Fibroblast of villous mesenchyme (primary cell): Measurements from ENCODE around the gene KLHL7. TPM values are rescaled to one million over a fixed set of nuclear protein-coding genes. Genes with fewer than 3 reads are reported as not detected.

ENCODE experiments used
- DNase-seq: peaks from one replicate; pipeline ENCODE4 v3.0.0-alpha.2; 2010; ENCODE audit warnings: low read depth
- H3K4me3 ChIP-seq: 2 replicates; pipeline ENCODE4 v1.5.1; 2011; ENCODE audit warnings: low read depth, mild to moderate bottlenecking, low read length
- total RNA-seq: library from RNA; depleted of rRNA; stranded (reverse); fragments of >200 nt; gene quantifications from 2 replicates; pipeline ENCODE4 v1.2.3, GENCODE V29; 2012
- TF ChIP-seq, protein P1 (sequence below): IDR thresholded peaks from 2 replicates; pipeline ENCODE4 v1.5.1; 2012; ENCODE audit warnings: low read depth, mild to moderate bottlenecking, low read length; ENCODE audit not compliant: insufficient read depth

Gene KLHL7
- total RNA-seq, 1 donor: 27.6 TPM

DNA sequence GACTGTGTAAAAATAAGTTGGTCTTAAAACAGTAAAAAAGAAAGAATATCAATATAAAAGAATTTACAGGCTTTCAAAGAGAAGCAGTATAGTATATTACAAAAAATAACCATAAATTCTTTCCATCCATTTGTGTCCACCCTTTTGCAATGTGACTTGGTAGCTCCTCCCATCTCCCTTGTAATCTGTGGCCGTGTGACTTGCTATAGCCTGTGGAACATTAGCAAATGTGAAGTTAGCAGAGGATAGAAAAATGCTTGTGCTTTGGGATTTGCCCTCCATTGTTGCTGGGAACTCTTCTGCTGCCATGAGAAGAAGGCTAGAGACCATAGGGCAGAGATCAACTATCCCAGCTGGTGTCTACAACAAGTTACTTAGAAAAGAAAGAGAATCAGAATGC lies 30.2 kb downstream of the KLHL7 start:
- DNase-seq: no peak
- TF ChIP-seq, protein P1, sequence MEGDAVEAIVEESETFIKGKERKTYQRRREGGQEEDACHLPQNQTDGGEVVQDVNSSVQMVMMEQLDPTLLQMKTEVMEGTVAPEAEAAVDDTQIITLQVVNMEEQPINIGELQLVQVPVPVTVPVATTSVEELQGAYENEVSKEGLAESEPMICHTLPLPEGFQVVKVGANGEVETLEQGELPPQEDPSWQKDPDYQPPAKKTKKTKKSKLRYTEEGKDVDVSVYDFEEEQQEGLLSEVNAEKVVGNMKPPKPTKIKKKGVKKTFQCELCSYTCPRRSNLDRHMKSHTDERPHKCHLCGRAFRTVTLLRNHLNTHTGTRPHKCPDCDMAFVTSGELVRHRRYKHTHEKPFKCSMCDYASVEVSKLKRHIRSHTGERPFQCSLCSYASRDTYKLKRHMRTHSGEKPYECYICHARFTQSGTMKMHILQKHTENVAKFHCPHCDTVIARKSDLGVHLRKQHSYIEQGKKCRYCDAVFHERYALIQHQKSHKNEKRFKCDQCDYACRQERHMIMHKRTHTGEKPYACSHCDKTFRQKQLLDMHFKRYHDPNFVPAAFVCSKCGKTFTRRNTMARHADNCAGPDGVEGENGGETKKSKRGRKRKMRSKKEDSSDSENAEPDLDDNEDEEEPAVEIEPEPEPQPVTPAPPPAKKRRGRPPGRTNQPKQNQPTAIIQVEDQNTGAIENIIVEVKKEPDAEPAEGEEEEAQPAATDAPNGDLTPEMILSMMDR: no peak
- H3K4me3 ChIP-seq: no peak overlapping the region

DNA sequence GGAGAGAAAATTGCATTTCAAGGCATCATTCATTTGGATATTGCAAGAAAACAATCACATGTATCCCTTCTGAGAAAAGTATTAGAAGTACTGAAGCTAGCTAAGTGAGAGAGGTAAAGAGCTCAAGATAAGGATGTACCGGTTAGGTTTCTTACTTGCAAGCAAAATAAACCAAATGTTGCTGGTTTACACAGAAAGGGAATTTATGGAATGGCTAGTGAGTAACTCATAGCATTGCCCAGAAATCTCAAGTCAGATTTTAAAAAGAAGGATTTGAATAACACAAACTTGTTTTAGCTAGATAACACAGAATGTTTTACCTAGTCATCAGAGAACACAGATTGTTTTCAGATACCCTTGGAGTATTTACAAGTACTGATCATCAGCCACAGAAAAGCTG lies 30.6 kb downstream of the KLHL7 start:
- H3K4me3 ChIP-seq: no peak overlapping the region
- TF ChIP-seq, protein P1: no peak
- peak; percentile 11 for DNase-seq

DNA sequence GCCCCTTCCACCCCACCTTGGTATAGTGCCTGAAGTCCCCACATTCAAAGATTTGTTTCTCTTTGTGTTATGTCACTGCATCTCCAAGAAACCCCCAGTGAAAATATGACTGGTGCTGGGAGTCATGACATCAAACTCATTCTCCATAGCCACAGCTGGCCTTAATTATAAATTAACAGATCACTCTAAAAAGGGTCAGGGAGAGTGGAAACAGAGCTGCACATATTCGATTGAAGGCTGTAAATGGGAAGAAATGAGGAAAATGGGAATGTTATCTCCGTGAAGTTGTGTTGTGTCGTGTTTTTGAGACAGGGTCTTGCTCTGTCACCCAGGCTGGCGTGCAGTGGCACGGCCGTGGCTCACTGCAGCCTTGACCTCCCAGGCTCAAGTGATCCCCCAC lies 52.1 kb downstream of the KLHL7 start:
- H3K4me3 ChIP-seq: no peak overlapping the region
- no peak for DNase-seq
- TF ChIP-seq, protein P1: no peak

DNA sequence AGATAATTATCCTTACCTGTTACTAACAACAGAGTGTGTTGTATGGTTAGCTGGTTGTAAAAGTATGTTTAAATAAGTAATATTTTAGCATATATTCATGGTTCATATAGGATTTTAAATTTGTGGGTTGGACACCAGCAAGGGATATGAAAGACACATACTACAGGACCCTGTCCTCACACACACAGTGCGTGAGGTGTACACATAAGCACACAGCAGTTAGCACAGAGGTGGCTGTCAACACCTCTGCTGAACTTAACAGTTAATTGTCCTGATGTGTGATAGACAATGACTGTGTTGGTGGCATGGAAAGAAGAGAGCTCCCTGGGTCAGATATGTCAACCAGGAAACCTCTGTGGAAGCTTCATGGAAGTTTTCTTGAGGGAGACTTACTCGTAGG lies 53.0 kb downstream of the KLHL7 start:
- no peak for DNase-seq
- H3K4me3 ChIP-seq: no peak overlapping the region
- TF ChIP-seq, protein P1: no peak

DNA sequence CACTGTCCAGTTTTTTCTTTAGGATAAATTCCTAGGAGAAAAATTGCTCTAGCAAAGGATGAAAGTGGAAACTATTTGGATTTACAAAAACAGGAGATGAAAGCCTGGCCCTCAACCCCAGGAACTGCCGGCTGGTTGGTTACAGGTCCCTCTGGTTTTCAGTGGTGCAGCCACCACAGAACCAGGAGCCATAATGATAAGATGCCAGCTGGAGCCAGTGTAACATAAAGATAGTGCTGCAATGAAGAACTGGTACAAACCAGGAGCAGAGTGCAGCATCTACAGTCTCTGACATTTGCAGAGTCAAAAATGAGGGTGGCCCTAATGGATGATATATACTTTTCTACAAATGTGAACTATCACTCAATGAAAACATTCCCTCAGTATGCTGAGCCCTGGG lies 55.9 kb downstream of the KLHL7 start:
- TF ChIP-seq, protein P1: no peak
- DNase-seq: no peak
- no peak overlapping the region for H3K4me3 ChIP-seq

DNA sequence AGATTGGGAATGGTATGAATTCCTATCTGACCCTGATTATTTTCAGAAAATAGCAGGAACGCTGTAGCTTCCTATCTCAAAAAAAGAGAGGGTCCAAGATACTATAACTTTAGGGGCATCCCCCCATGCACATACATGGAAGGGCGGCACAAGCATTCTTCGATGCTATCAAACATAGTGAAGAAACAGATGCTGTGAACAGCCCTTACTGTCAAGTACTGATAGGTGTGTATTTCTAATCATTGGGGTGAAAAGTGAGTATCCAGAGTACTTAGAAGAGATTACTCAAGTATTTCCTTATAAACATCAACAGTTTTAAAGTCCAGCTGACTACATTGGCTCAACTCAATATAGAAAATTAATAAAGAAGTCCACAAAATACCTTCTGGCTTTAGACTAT lies 59.3 kb downstream of the KLHL7 start:
- no peak for DNase-seq
- TF ChIP-seq, protein P1: no peak
- no peak overlapping the region for H3K4me3 ChIP-seq

DNA sequence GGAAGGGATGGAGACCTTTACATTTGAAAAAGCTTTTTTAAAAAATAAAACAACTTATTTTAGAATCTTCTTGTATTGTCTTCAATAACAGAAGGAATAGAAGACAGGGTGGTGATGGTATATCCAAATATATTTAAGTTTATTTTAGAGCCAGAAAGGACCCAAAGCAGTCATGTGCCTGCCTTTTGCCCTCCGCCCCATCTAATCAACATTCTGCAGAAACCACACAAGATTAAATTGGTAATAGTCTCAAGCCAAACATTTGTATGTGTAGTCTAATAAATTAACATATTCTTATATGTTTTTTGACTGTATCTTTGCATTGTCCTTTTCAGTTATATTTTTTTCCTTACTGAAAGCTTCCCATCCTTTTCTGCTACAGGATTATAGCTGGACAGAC lies 59.7 kb downstream of the KLHL7 start:
- no peak for DNase-seq
- TF ChIP-seq, protein P1: no peak
- no peak overlapping the region for H3K4me3 ChIP-seq
